ENCODE measurements around the gene TMEM161A. TPM values are rescaled to one million over a fixed set of nuclear protein-coding genes. Genes with fewer than 3 reads are reported as not detected.
"Not testable (repeated sequence)": the region's sequence is repeated elsewhere in the genome, so short reads cannot be mapped to it uniquely, and the experiment has no call there.

TMEM161A gene
- total RNA-seq, 1 donor from 2014 or later: 18.7 TPM

- no peak for DNase-seq
Observed at GRCh38 chr19:19154768-19155494, 16.7 kb upstream of the TMEM161A start.

- DNase-seq: no peak
Observed at GRCh38 chr19:19152668-19153384, 14.5 kb upstream of the TMEM161A start.

- no peak for DNase-seq
Observed at GRCh38 chr19:19151418-19151817, 13.1 kb upstream of the TMEM161A start.

- DNase-seq: no peak
Observed at GRCh38 chr19:19149435-19149834, 11.2 kb upstream of the TMEM161A start.

- DNase-seq: not testable (repeated sequence)
Observed at GRCh38 chr19:19148504-19148903, 10.2 kb upstream of the TMEM161A start.

- DNase-seq: no peak
Observed at GRCh38 chr19:19147344-19147743, 9.1 kb upstream of the TMEM161A start.

- no peak for DNase-seq
Observed at GRCh38 chr19:19146865-19147264, 8.6 kb upstream of the TMEM161A start.

GRCh38 chr19:19145684-19146608 is 7.7 kb upstream of the TMEM161A start:
- peak; percentile 74 for DNase-seq

GRCh38 chr19:19145281-19145680 is 7.0 kb upstream of the TMEM161A start:
- DNase-seq: no peak

GRCh38 chr19:19142347-19142746 is 4.1 kb upstream of the TMEM161A start:
- no peak for DNase-seq

GRCh38 chr19:19140476-19140875 is 2.2 kb upstream of the TMEM161A start:
- DNase-seq: no peak

GRCh38 chr19:19139876-19140229 is 1.6 kb upstream of the TMEM161A start:
- DNase-seq: no peak

GRCh38 chr19:19137556-19138108 is 646 bp downstream of the TMEM161A start:
- peak; percentile 34 for DNase-seq

GRCh38 chr19:19135713-19136112 is 2.6 kb downstream of the TMEM161A start:
- not testable (repeated sequence) for DNase-seq

- DNase-seq: no peak
Observed at GRCh38 chr19:19134687-19135158, 3.6 kb downstream of the TMEM161A start.

GRCh38 chr19:19133985-19134384 is 4.3 kb downstream of the TMEM161A start:
- DNase-seq: no peak

GRCh38 chr19:19132912-19133311 is 5.4 kb downstream of the TMEM161A start:
- DNase-seq: no peak

GRCh38 chr19:19131989-19132388 is 6.3 kb downstream of the TMEM161A start:
- DNase-seq: no peak

GRCh38 chr19:19126102-19126501 is 12.2 kb downstream of the TMEM161A start:
- DNase-seq: no peak

GRCh38 chr19:19123386-19123785 is 14.9 kb downstream of the TMEM161A start:
- no peak for DNase-seq

GRCh38 chr19:19122902-19123301 is 15.4 kb downstream of the TMEM161A start:
- DNase-seq: no peak

GRCh38 chr19:19121371-19121770 is 16.9 kb downstream of the TMEM161A start:
- DNase-seq: no peak

All from dermis blood vessel endothelial cell (primary cell).